GM19239 (cell line): ENCODE results near the gene EHMT2.
"Not testable (repeated sequence)": the region's sequence is repeated elsewhere in the genome, so short reads cannot be mapped to it uniquely, and the experiment has no call there.

ENCODE experiments used
- DNase-seq: peaks from one replicate; pipeline ENCODE4 v3.0.0; 2011; ENCODE audit warnings: low spot score; ENCODE audit not compliant: insufficient read length
- FAIRE-seq: peaks from 2 replicates; lab custom pipeline; 2011; peaks lifted over from hg19 to GRCh38; lab: Jason Lieb, UNC

The EHMT2 gene

DNA sequence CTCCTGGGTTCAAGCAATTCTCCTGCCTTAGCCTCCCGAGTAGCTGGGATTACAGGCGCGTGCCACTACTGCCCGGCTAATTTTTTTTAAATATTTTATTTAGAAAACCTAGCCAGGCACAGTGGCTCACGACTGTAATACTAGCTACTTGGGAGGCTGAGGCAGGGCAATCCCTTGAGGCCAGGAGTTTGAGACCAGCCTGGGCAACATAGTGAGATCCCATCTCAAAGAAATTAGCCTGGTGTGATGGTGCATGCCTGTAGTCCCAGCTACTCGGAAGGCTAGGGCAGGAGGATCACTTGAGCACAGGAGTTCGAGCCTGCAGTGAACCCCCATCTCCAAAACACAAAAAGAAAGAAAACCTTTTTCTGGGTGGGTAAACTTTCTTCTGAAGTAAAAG lies 21.1 kb downstream of the EHMT2 start:
- FAIRE-seq = no peak

DNA sequence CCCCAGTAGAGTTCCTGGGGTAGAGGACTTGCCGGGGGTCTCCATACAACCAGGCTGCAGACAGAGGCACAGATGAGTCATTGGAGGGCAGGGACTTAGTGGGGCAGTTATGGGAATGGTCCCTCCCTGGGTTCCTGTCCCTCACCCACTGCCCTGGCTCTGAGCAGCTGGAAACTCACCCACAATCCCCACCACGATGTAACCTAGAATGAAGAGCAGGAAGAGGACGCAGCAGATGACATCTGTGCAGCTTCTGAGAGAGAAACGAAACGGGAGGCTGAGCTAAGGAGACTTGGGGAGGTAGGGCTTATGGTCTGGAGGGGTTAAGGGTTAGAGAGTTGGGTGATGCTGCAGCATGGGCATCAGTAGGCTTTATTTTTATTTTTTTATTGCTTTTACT lies 21.6 kb downstream of the EHMT2 start:
- no peak for FAIRE-seq
- no peak for DNase-seq

More for the DNA sequence above, 21.1 kb downstream of the EHMT2 start:
- DNase-seq = no peak

GRCh38 chr6:31874836-31875572 lies 22.5 kb downstream of the EHMT2 start:
- FAIRE-seq (no peak), DNase-seq (no peak)

- no peak for DNase-seq
- no peak for FAIRE-seq
These were observed 23.3 kb downstream of the EHMT2 start for GRCh38 chr6:31874084-31874670.

DNA sequence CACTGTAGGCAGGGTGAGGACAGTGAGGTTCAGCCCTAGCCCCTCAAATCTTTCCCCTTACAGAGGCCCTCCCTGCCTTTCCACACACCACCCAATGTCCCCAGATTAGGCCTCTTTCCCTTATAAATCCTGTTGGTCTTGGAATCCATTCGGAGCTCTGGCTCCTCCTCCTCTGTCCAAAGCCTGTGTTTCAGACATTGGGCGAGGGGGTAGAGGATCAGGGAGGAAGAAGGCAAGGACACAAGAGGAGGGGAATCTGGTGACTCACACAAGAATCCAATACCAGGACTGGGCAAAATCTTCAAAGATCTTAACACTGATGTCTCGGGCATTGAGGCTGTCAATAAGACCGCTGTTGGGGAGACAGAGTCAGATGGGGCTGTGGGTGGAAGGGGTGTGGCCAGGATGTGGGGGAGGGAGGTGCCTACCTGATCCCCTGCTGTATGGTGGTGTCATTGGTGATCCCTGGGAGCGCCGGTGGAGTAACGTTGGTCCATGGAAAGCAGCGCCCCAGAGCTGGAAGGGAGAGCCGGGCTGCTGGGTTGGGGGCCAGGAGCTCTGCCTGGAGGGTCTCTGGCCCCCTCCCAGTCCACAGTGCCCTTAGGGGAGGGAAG lies 26.3 kb downstream of the EHMT2 start:
- FAIRE-seq = no peak

GRCh38 chr6:31870385-31870921 lies 27.0 kb downstream of the EHMT2 start:
- DNase-seq = no peak
- FAIRE-seq = no peak

More for the DNA sequence above, 26.3 kb downstream of the EHMT2 start:
- DNase-seq = no peak

GRCh38 chr6:31869343-31869742 lies 28.2 kb downstream of the EHMT2 start:
- DNase-seq = no peak
- no peak for FAIRE-seq

DNA sequence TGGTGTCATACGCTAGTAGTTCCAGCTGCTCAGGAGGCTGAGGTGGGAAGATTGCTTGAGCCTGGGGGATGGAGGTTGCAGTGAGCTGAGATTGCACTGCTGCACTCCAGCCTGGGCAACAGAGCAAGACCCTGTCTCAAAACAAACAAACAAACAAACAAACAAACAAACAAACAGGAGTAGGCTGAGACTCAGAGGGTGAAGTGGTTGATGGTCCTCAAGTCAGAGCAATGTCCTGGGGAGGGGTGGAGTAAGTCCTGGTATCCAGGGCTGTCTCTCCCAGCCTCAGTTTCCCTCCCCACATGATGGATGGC lies 28.9 kb downstream of the EHMT2 start:
- DNase-seq, FAIRE-seq: not testable (repeated sequence)

DNA sequence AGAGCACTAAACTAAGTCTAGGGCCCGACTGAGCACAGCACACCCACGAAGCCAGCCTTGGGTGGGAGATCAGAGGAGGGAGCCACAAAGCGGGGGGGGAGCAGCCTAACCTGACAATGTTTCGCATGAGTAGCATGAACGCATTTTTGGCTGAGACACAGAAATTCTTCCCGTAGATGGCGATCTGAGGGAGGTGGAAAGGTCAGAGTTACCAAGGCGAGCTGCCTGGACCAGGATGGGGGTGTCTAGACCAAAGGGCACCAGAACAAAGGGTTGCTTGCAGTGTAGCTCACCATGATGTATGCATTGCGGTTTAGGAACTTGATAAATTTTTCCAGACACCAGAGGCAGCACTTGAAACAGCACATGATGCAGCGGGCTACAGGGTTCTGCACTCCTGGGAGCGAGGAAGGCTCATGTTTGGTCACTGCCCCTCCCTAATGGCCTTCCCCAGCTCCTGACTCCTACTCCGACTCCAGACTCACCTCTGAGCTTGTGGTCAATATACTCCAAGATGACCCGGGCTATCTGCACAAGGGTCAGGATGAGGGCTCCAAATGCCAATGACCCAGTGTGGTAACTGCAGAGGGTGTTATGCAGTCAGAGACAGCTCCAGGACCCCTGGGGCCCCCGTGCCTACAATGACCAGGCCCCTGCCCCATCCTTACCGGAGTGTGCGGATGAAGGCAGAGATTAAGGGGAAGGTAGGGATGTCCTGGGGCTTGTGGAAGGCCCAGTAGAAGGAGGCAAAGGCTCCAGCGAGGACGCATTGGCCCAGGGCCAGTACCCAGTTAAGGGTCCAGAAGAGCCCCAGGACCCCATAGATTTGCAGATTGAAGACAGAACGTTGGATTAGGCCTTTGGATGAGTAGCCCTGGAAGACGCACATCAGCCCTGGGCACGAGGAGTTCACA lies 32.0 kb downstream of the EHMT2 start:
- no peak for DNase-seq
- no peak for FAIRE-seq

- FAIRE-seq (no peak), DNase-seq (no peak)
These were observed 32.7 kb downstream of the EHMT2 start for GRCh38 chr6:31864818-31865204.

DNA sequence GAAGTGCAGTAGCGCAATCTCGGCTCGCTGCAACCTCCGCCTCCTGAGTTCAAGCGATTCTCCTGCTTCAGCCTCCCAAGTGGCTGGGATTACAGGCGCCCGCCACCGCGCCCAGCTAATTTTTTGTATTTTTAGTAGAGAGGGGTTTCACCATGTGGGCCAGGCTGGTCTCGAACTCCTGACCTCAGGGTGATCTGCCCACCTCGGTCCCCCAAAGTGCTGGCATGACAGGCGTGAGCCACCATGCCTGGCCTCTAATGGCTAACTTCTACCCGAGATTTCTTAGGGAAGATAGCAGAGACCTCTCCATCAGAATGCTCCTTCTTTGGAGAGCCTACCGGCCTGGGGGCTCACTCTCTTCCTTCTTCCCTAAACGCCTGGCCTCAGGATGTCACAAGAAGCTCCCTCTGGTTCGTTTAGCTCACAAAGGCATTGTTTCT lies 33.4 kb downstream of the EHMT2 start:
- FAIRE-seq, DNase-seq: not testable (repeated sequence)

- DNase-seq (peak; percentile 99), FAIRE-seq (peak; percentile 93)
These were observed 34.9 kb downstream of the EHMT2 start, which contains the start of gene NEU1 for GRCh38 chr6:31862344-31863235. Gene NEU1 (minus strand): TSS chr6:31862821. CDS start chr6:31862776, 45 bp downstream.

GRCh38 chr6:31861919-31862343 lies 35.6 kb downstream of the EHMT2 start:
- no peak for FAIRE-seq

DNA sequence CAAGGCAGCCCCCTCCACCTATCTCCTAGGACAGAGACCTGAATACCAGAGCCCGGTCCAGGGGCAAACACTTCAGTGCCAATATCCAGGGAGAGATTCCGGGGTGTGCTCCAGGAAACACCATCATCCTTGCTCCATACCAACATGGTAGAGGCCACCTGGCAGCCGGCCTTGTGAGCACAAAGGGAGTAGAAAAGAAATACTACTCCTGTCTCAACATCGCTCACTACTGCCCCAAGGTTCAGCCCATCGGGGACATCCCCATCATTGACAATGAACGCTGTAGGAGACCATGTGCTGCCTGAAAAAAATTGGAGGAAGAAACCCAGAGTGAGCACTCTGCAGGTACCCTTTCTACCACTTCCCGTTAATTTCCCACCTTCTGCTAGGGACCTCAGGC lies 36.3 kb downstream of the EHMT2 start:
- no peak for FAIRE-seq

More at GRCh38 chr6:31861919-31862343, 35.6 kb downstream of the EHMT2 start:
- DNase-seq = no peak

GRCh38 chr6:31860349-31860748 lies 37.1 kb downstream of the EHMT2 start:
- DNase-seq (no peak), FAIRE-seq (no peak)

More for the DNA sequence above, 36.3 kb downstream of the EHMT2 start:
- DNase-seq = no peak

DNA sequence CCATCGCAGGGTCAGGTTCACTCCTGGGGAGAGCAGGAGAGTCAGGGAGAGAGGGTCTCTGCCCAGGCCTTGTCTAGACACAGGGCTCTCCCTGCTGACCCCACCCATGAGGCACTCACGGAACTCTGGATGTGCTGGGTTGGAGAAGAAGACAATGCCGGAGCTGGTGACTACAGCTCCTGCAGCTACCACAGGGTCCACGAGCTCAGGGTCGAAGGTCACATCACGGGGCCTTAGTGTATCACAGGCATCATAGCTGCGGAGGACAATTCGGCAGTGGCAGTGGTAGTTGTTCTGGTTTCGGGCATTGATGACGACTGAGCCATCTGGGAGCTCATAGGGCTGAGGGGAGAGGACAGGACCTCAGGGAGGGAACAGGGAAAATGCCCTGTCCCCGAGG lies 37.6 kb downstream of the EHMT2 start:
- DNase-seq = no peak
- no peak for FAIRE-seq

GRCh38 chr6:31858707-31859106 lies 38.8 kb downstream of the EHMT2 start:
- DNase-seq = no peak
- FAIRE-seq = no peak

DNA sequence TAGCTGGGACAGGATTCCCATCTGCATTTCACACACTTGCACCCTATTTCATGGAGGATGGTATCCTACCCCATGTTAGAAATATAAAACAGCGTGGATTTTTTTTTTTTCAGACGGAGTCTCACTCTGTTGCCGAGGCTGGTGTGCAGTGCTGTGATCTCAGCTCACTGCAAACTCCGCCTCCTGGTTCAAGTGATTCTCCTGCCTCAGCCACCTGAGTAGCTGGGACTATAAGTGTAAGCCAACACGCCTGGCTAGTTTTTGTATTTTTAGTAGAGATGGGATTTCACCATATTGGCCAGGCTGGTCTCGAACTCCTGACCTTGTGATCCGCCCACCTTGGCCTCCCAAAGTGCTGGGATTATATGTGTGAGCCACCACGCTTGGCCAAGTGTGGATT lies 39.7 kb downstream of the EHMT2 start:
- not testable (repeated sequence) for DNase-seq, FAIRE-seq
